Retinal pigment epithelial cell (primary cell): ENCODE measurements around the gene RPL27.
"Not testable (repeated sequence)": the region's sequence is repeated elsewhere in the genome, so short reads cannot be mapped to it uniquely, and the experiment has no call there.

Experiments used
- DNase-seq: peaks from one replicate; pipeline ENCODE4 v3.0.0-alpha.2; 2010; ENCODE audit warnings: low read depth
- H3K4me3 ChIP-seq: 2 replicates; pipeline ENCODE4 v1.5.1; 2011; ENCODE audit warnings: mild to moderate bottlenecking, low read length, control low read depth, moderate library complexity
- CTCF ChIP-seq: conservative IDR thresholded peaks from 2 replicates; pipeline ENCODE4 v1.5.1; 2011; ENCODE audit warnings: low read depth, low read length, control low read depth, inconsistent platforms

Gene RPL27

GRCh38 chr17:42997390-42997983 is 732 bp upstream of the RPL27 start:
- TF ChIP-seq CTCF = no peak
- peak overlapping the region; percentile 38 for H3K4me3 ChIP-seq
- DNase-seq = no peak

- TF ChIP-seq CTCF = no peak
- no peak for DNase-seq
- peak overlapping the region; percentile 97 for H3K4me3 ChIP-seq
These were observed 845 bp downstream of the RPL27 start for GRCh38 chr17:42999003-42999525.

GRCh38 chr17:43000894-43001293 is 2.7 kb downstream of the RPL27 start:
- not testable (repeated sequence) for H3K4me3 ChIP-seq, DNase-seq

- no peak for DNase-seq
- H3K4me3 ChIP-seq = no peak overlapping the region
- TF ChIP-seq CTCF = peak; percentile 15
These were observed 5.4 kb downstream of the RPL27 start for GRCh38 chr17:43003542-43004172.

- peak; percentile 41 for TF ChIP-seq CTCF
- no peak for DNase-seq
- peak within 1 kb of the TSS; percentile 81 for H3K4me3 ChIP-seq
These were observed 8.7 kb downstream of the RPL27 start, which contains the start of gene IFI35 for GRCh38 chr17:43006639-43007551. TSS of gene IFI35 (plus strand) at chr17:43006784. CDS start at chr17:43006948, 164 bp downstream.

- no peak for DNase-seq
- no peak overlapping the region for H3K4me3 ChIP-seq
- no peak for TF ChIP-seq CTCF
These were observed 12.6 kb downstream of the RPL27 start for GRCh38 chr17:43010667-43011308.
